ENCODE data around the gene ANKFY1.

DNA sequence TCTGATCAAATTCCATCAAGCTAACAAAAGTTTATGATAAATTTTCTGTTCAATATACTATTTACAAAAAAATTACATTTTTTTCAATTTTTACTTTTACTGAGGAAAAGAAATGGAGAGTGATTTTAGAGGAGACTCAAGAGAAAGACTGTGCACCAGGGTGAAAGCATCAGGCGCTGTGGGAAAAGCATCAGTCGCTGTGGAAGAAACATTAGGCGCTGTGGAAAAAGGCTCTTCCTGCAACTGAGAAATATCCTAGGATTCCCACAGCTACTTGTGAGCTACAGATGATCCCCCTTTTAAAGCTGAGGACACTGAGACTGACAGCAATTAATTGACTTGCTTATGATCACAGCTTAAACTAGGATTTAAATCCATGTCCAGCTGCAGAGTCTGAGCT is 4.9 kb downstream of the ANKFY1 start:
- TF ChIP-seq, protein P1, sequence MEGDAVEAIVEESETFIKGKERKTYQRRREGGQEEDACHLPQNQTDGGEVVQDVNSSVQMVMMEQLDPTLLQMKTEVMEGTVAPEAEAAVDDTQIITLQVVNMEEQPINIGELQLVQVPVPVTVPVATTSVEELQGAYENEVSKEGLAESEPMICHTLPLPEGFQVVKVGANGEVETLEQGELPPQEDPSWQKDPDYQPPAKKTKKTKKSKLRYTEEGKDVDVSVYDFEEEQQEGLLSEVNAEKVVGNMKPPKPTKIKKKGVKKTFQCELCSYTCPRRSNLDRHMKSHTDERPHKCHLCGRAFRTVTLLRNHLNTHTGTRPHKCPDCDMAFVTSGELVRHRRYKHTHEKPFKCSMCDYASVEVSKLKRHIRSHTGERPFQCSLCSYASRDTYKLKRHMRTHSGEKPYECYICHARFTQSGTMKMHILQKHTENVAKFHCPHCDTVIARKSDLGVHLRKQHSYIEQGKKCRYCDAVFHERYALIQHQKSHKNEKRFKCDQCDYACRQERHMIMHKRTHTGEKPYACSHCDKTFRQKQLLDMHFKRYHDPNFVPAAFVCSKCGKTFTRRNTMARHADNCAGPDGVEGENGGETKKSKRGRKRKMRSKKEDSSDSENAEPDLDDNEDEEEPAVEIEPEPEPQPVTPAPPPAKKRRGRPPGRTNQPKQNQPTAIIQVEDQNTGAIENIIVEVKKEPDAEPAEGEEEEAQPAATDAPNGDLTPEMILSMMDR (IDR thresholded peaks at IDR 0.05; ENCODE audit: borderline replicate concordance, extremely low read depth, low read length, poor library complexity, severe bottlenecking) = no peak
- TF ChIP-seq EZH2 (IDR thresholded peaks at IDR 0.05; ENCODE audit: borderline replicate concordance, low read depth, low read length, severe bottlenecking) = no peak
